Measurements from ENCODE around the gene LRRC18. TPM values are rescaled to one million over a fixed set of nuclear protein-coding genes. Genes with fewer than 3 reads are reported as not detected.
A peak's percentile ranks its signal among the peaks of the same experiment; 100 is the strongest.

Gene LRRC18
- total RNA-seq, 1 experiment from 2014 or later, result not detected

- no peak overlapping the region for H2BK15ac ChIP-seq (ENCODE audit: low read depth, low read length)
- no peak overlapping the region for H2BK12ac ChIP-seq (ENCODE audit: insufficient read length, low read depth, low read length)
- H3K4me1 ChIP-seq (ENCODE audit: insufficient read depth, low read length), result no peaks in the 10 kb centered on the region
- no peak overlapping the region for H3K23ac ChIP-seq (ENCODE audit: insufficient read length, low read depth, low read length)
- no peak overlapping the region for H3K18ac ChIP-seq (ENCODE audit: insufficient read length, low read depth, low read length)
- H4K8ac ChIP-seq (replicated peaks; ENCODE audit: insufficient read length, low read depth, low read length), result no peak overlapping the region
- H2AFZ ChIP-seq (ENCODE audit: low read length), result no peak overlapping the region
- H2BK120ac ChIP-seq (ENCODE audit: low read depth, low read length, poor library complexity, severe bottlenecking), result no peak overlapping the region
- H3T11ph ChIP-seq (ENCODE audit: low read length), result no peak overlapping the region
- H3K27ac Mint-ChIP-seq, result no peak overlapping the region
- no peak overlapping the region for H3K14ac ChIP-seq (ENCODE audit: insufficient read depth, low read length)
- no peaks in the 10 kb centered on the region for H3K9me3 ChIP-seq (ENCODE audit: control insufficient read depth, low read depth, low read length)
- no peak overlapping the region for H3K4ac ChIP-seq (ENCODE audit: low read depth, low read length)
- no peak overlapping the region for H2BK5ac ChIP-seq (ENCODE audit: insufficient read length, low read length)
- no CpG with 5 or more reads among the region's 12 CpGs for WGBS (ENCODE audit: extremely low coverage, insufficient read length, low lambda C conversion rate)
- H4K91ac ChIP-seq (ENCODE audit: insufficient read length, low read depth, low read length), result no peak overlapping the region
- peaks cover 0 to 4% of the 10 kb centered on the region in 2 experiments; a peak in 2 of 4 replicates for H3K4me1 Mint-ChIP-seq
- no peaks in the 10 kb centered on the region for H3K9me3 Mint-ChIP-seq
- no peaks in the 10 kb centered on the region for H3K79me2 ChIP-seq (ENCODE audit: insufficient read depth, low read length)
- H3K36me3 Mint-ChIP-seq (ENCODE audit: insufficient read depth in 1 of 3, low read depth in 3 of 3), result no peaks in the 10 kb centered on the region
- H4K5ac ChIP-seq (ENCODE audit: insufficient read length, low read depth, low read length), result peak overlapping the region; percentile 43
- H2AK5ac ChIP-seq (ENCODE audit: insufficient read length, low read length), result no peak overlapping the region
- no peak overlapping the region for H3K4me3 Mint-ChIP-seq
- H3K27ac ChIP-seq (ENCODE audit: insufficient read length, low read depth, low read length), result no peak overlapping the region
- H3K23me2 ChIP-seq (ENCODE audit: insufficient read length, low read depth, low read length, poor library complexity, severe bottlenecking), result peaks cover 3% of the 10 kb centered on the region
- DNase-seq, result no peak
- peaks cover 3% of the 10 kb centered on the region for H4K20me1 ChIP-seq (ENCODE audit: control insufficient read depth, insufficient read depth, insufficient read length)
- H3K4me2 ChIP-seq (ENCODE audit: insufficient read depth, insufficient read length, low read length), result no peak overlapping the region
- H3K79me1 ChIP-seq (ENCODE audit: insufficient read depth, low read depth, low read length, poor library complexity, severe bottlenecking), result no peaks in the 10 kb centered on the region
- no peak overlapping the region for H3K9ac ChIP-seq (ENCODE audit: extremely low read depth, insufficient read length, low read length)
- H3K27me3 Mint-ChIP-seq (ENCODE audit: low read depth), result peaks cover 2% of the 10 kb centered on the region
- no peak overlapping the region for H2BK20ac ChIP-seq (ENCODE audit: low read depth, low read length, poor library complexity, severe bottlenecking)
- H3K56ac ChIP-seq (ENCODE audit: insufficient read length, low read depth, low read length), result no peak overlapping the region
- H3K27me3 ChIP-seq (ENCODE audit: insufficient read depth, low read length), result no peaks in the 10 kb centered on the region
- TF ChIP-seq, protein P1, sequence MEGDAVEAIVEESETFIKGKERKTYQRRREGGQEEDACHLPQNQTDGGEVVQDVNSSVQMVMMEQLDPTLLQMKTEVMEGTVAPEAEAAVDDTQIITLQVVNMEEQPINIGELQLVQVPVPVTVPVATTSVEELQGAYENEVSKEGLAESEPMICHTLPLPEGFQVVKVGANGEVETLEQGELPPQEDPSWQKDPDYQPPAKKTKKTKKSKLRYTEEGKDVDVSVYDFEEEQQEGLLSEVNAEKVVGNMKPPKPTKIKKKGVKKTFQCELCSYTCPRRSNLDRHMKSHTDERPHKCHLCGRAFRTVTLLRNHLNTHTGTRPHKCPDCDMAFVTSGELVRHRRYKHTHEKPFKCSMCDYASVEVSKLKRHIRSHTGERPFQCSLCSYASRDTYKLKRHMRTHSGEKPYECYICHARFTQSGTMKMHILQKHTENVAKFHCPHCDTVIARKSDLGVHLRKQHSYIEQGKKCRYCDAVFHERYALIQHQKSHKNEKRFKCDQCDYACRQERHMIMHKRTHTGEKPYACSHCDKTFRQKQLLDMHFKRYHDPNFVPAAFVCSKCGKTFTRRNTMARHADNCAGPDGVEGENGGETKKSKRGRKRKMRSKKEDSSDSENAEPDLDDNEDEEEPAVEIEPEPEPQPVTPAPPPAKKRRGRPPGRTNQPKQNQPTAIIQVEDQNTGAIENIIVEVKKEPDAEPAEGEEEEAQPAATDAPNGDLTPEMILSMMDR (conservative IDR thresholded peaks at IDR 0.05), result no peak
Measured at GRCh38 chr10:48946891-48947500, 7.4 kb upstream of the LRRC18 start.

All from H9 (cell line).